Pancreas (tissue), 10 donors: ENCODE data around the gene RARB. TPM values are rescaled to one million over a fixed set of nuclear protein-coding genes. Genes with fewer than 3 reads are reported as not detected.

Experiments used
- ATAC-seq, 4 donors: fragments of 200-7000 bp; cut with Tn5 transposase; one replicate each; pipeline versions ENCODE4 v1.8.0 to v1.9.1; 2020; ENCODE audit warnings: mild to moderate bottlenecking in 4 of 4, moderate library complexity in 4 of 4
- DNase-seq, 6 donors: peaks; one replicate each; pipeline ENCODE4 v3.0.0-alpha.2; 2020
- FAIRE-seq: peaks from 2 replicates; lab custom pipeline; 2012; peaks lifted over from hg19 to GRCh38; lab: Jason Lieb, UNC
- H3K27ac ChIP-seq, 4 donors: fragments of 200-600 bp; sonication (generic); 1 replicate in 3 of 4; 2 replicates in 1 of 4; pipeline versions ENCODE4 v1.5.0 to v1.8.0; 2020
- H3K27me3 ChIP-seq, 4 donors: fragments of 200-600 bp; one replicate each; pipeline ENCODE4 v1.8.0; 2021
- H3K36me3 ChIP-seq, 3 donors: fragments of 200-600 bp; sonication (generic) in 1 of 3; one replicate each; pipeline versions ENCODE4 v1.5.0 to v1.8.0; 2020 to 2021
- H3K4me1 ChIP-seq, 3 donors: fragments of 200-600 bp; one replicate each; pipeline ENCODE4 v1.8.0; 2021
- H3K4me3 ChIP-seq, 4 donors: fragments of 200-600 bp; sonication (generic) in 2 of 4; one replicate each; pipeline versions ENCODE4 v1.5.0 to v1.8.0; 2020 to 2021
- H3K9me3 ChIP-seq, 4 donors: fragments of 200-600 bp; one replicate each; pipeline ENCODE4 v1.8.0; 2021
- CTCF ChIP-seq, 4 donors: fragments of 200-600 bp; sonication (generic) in 3 of 4; IDR thresholded peaks; one replicate each; pipeline versions ENCODE4 v1.5.0 to v1.8.0; 2021; ENCODE audit warnings: antibody characterized with exemption in 4 of 4
- WGBS, 2 donors: extraction: QIAGEN DNeasy Blood & Tissue Kit; methylation state at CpG; one replicate each; pipeline ENCODE4 v1.1.7; 2013; 5-methylcytosine and 5-hydroxymethylcytosine counted together
- intact Hi-C, 3 donors: fragments of 100-400 bp; cut with DNase I; formaldehyde crosslinking; loops; one replicate each; pipeline versions ENCODE4 v1.11.1 to v1.14.2; 2022
- polyA plus RNA-seq, 2 donors: library from polyadenylated mRNA; stranded (reverse); fragments of 200-250 nt; gene quantifications; one replicate each; pipeline ENCODE4 v1.2.3, GENCODE V29; 2013
- total RNA-seq, 6 donors: library from RNA; stranded (reverse); fragmentation: NEBNext Ultra II Directional in 4 of 6; extraction: Animal tissue kit (Norgen Biotek cat#: 25700) in 4 of 6; gene quantifications; one replicate each; pipeline versions ENCODE4 v1.2.1 to v1.2.4, GENCODE V29; 2021 to 2023
- donor health status: healthy with polysubstance abuse.
- donor health status: DM: no; HTN: no; CAD: no; lungs with moderate emphysema.
- donor health status: DM: no; HTN: no; CAD: no.
- donor health status: control.
- donor health status: control.
- donor health status: Bipolar disorder and iron deficiency.
- donor health status: DM: yes; HTN: yes; CAD: no.
- donor health status: DM: no; HTN: no; CAD: no.
- donor health status: DM: no; HTN: no; CAD: no.
- donor health status: DM: yes; HTN: yes; CAD: no.

RARB gene
- total and polyA plus RNA-seq, 8 donors, result 0.49 to 3.3 (median 0.75) TPM

- intact Hi-C loops, result no loop called here
- Histone ChIP-seq H3K36me3 (no peaks in the 10 kb centered on the region), H3K27me3 (no peaks in the 10 kb centered on the region), H3K4me1 (no peaks in the 10 kb centered on the region), H3K9me3 (no peaks in the 10 kb centered on the region), H3K27ac (no peak overlapping the region), H3K4me3 (no peak overlapping the region)
- DNase-seq, result no peak
- no peak for ATAC-seq
- no peak for TF ChIP-seq CTCF (IDR thresholded peaks at IDR 0.05)
- 86 to 90% methylated on average over 7 of the region's 7 CpGs for WGBS, 2 donors
- FAIRE-seq, result no peak
These were observed 126.3 kb downstream of the RARB start for GRCh38 chr3:25554376-25554775.

GRCh38 chr3:25555695-25556437 lies 127.8 kb downstream of the RARB start:
- TF ChIP-seq CTCF (IDR thresholded peaks at IDR 0.05), result no peak
- 46 to 65% methylated on average over 2 of the region's 2 CpGs for WGBS, 2 donors
- Histone ChIP-seq H3K9me3 (no peaks in the 10 kb centered on the region), H3K27ac (no peak overlapping the region), H3K4me3 (no peak overlapping the region), H3K4me1 (no peaks in the 10 kb centered on the region), H3K27me3 (no peaks in the 10 kb centered on the region), H3K36me3 (no peaks in the 10 kb centered on the region)
- FAIRE-seq (no peak), ATAC-seq (no peak), DNase-seq (no peak)
- intact Hi-C loops, result no loop called here

- WGBS, 2 donors, result 43 to 56% methylated on average over 1 of the region's 1 CpG
- Histone ChIP-seq H3K27ac (no peak overlapping the region), H3K4me1 (no peaks in the 10 kb centered on the region), H3K36me3 (no peaks in the 10 kb centered on the region), H3K4me3 (no peak overlapping the region), H3K9me3 (no peaks in the 10 kb centered on the region), H3K27me3 (no peaks in the 10 kb centered on the region)
- intact Hi-C loops, result no loop called here
- DNase-seq (no peak), ATAC-seq (no peak), FAIRE-seq (no peak)
- TF ChIP-seq CTCF (IDR thresholded peaks at IDR 0.05), result no peak
These were observed 128.4 kb downstream of the RARB start for GRCh38 chr3:25556447-25556846.

- ATAC-seq, result peak in 1 of 4 donors; percentile 20
- no peak for DNase-seq
- WGBS, 2 donors, result 68 to 75% methylated on average over 3 of the region's 3 CpGs
- no peaks in the 10 kb centered on the region for H3K4me1 ChIP-seq
- no peaks in the 10 kb centered on the region for H3K27me3 ChIP-seq
- FAIRE-seq, result no peak
- intact Hi-C loops, result no loop called here
- no peak for TF ChIP-seq CTCF (IDR thresholded peaks at IDR 0.05)
- H3K4me3 ChIP-seq, result no peak overlapping the region
- no peaks in the 10 kb centered on the region for H3K9me3 ChIP-seq
- H3K27ac ChIP-seq, result no peak overlapping the region
- no peaks in the 10 kb centered on the region for H3K36me3 ChIP-seq
These were observed 129.6 kb downstream of the RARB start for GRCh38 chr3:25557694-25558093.

GRCh38 chr3:25558121-25558520 lies 130.1 kb downstream of the RARB start:
- intact Hi-C loops, result no loop called here
- Histone ChIP-seq H3K9me3 (no peaks in the 10 kb centered on the region), H3K27ac (no peak overlapping the region), H3K4me3 (no peak overlapping the region), H3K36me3 (no peaks in the 10 kb centered on the region), H3K27me3 (no peaks in the 10 kb centered on the region), H3K4me1 (no peaks in the 10 kb centered on the region)
- no peak for TF ChIP-seq CTCF (IDR thresholded peaks at IDR 0.05)
- FAIRE-seq, result no peak
- peak in 2 of 4 donors; percentile 28 to 39 for ATAC-seq
- 52 to 60% methylated on average over 5 of the region's 5 CpGs for WGBS, 2 donors
- DNase-seq, result no peak
